CD4-positive, alpha-beta T cell treated with Interleukin-10 for 1 hour (primary cell): ENCODE results near the gene MAP3K3.

ENCODE experiments used
- DNase-seq: peaks from one replicate; pipeline ENCODE4 v3.0.0-alpha.2; 2020

MAP3K3 gene

DNA sequence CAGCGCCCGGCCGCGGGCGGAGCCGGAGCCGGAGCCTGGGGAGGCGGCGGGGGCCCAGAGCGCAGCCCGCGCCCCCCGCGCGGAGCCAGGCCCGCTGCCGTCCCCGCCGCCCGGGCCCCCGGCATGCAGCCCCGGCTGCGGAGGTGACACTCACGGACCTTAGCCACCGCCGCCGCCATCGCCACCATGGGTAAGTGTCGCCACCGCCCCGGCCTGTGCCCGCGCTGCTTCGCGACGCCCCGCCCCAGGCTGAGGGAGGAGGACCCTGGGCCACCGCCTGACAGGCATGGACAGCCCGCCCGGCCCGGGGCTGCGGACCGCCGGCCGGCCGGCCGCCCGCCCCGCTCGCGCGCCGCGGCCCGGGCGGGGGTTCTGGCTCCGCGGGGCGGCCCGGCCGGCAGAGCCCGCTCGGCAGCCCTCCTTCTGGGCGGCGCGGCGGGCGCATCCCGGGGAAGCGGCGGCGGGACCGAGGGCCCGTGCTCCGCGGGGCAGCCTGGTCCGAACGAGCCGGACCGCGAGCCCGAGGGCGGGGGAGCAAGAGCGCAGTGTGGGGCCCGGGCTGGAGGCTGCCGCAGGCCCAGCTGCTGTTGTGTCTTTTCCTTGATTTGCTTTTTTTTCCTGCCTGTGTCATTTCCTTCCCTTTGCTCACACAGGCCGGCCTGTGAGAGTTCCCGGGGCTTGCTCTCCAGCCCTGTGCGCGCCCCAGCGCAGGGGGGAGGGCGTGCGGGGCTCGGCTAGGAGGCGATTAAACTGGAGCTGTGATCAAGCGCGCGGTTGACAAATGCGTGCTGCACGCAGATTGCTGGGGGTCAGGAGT lies 565 bp downstream of the MAP3K3 start:
- peak; percentile 53 for DNase-seq

DNA sequence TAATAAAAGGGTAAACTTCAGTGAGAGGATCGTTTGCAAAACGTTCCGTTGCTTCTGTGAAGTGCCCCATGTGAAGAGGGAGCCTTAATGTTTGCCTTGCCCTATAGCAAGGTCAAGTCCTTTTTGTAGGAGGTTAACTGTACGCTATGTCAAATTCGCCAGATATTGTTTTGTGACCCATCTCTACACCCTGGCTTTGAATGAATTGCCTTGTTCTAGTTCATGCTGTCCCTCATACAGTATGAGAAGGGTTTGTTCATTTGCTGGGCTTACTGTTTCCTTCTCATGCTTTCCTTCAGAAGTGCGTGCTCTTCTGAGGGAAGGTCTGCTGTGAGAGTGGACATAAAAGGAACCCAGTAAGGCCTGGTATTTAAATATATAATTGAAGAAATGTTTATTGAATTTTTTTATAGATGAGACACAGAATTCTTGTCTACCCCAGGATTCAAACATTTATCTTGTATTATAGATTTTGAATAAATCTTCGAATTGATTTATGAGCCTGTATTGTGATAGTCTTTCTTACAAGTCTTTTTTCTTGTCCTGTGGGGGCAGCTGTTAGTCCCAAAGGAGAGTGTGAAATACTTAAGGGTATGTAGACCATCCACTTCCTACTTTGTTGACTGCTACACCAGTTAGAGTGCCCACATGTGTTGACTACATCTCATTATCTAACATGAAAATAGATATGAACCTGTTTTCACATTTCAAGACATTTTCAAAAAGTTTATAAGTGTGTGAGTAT lies 1.7 kb downstream of the MAP3K3 start:
- DNase-seq: no peak

DNA sequence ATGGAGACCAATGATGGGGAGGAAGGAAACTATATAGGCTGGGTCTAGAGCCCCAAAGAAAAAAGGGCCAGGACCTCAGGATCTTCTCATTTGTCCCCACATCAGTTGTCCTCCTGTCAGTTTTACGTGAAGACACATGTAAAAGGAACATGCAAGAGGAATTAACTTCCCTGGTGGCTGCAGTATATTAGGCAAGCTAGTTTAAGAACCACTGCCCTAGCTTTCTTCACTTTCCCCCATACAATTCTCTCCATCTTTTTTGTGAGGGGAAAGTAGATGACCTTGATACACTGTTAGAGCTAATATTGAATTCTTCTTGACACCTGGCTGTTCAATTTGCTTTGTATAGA lies 2.3 kb downstream of the MAP3K3 start:
- DNase-seq: no peak

DNA sequence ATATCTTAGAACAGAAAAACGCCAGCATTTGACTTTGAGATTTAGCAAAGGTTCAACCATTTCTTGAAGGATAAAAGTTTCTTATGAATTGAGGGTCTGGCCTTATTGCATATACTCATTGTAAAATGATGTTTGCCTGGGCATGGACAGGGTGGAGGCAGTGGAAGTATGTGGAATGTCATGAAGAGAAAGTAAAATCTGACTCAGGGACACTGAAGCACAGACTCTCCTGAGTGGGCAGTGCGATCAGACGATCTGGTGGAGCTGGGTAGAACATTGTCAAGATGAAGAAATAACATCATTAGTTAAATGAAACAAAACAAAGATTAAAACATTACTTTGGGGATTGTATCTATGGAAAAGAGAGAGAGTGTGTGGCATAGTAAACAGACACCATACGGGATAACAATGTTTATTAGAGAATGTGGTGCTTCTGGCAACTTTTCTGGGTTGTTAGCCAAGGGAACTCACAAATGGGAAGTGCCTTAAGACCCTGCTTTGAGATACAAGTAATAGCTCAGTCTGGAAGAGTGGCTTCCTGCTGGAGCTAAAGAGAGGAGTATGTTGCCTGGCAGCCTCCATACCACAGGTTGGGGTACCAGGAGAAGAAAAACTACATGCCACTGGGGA lies 4.4 kb downstream of the MAP3K3 start:
- DNase-seq: no peak

DNA sequence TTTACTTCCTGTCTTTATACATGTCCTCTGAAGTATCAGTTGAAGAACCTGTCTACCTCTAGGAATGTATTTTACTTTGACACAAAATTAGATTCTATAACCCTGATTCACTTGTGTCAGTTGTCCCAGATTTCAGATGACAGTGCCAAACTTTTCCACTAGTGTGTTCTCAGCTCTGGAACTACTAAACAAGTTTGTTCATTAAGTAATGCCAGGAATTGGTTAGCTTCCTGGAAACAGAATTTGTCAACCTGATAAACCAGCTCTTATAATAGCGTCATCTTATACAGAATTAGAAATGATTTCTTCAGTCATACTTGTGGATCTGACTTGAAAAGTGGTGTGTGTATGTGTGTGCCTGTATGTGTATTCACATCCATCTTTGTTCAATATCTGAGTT lies 7.4 kb downstream of the MAP3K3 start:
- no peak for DNase-seq

DNA sequence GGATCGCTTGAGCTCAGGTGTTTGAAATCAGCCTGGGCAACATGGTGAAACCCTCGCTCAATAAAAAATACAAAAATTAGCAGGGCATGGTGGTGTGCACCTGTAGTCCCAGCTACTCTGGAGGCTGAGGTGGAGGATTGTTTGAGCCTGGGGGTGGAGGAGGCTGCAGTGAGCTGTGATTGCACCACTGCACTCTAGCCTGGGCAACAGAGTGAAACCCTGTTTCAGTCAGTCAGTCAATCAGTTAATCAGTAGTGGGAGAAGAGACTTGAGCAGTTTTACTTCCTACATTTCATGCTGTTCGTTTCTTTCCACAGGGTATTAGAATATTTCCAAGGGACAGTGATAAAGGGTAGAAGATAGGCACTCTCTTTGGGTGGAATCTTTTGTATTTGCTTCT lies 8.8 kb downstream of the MAP3K3 start:
- no peak for DNase-seq

DNA sequence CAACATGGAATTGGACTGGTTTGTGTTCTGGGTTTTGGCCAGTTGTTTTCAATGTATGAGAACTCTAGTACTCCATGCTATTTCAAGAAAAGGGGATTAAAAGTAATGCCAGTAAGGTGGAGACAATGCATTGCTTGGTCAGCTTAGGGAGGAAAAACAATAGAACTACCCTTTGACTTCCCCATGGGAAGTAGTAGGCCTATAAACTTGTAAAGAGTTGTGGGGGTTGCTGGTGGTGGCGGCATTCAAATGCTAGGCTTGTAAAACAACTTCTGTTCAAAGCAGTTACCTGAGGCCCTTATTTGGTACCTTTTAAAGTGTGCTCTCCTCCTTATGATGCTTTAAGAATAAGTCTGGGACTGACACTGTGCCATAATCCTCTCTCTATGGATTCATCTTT lies 9.4 kb downstream of the MAP3K3 start:
- no peak for DNase-seq

DNA sequence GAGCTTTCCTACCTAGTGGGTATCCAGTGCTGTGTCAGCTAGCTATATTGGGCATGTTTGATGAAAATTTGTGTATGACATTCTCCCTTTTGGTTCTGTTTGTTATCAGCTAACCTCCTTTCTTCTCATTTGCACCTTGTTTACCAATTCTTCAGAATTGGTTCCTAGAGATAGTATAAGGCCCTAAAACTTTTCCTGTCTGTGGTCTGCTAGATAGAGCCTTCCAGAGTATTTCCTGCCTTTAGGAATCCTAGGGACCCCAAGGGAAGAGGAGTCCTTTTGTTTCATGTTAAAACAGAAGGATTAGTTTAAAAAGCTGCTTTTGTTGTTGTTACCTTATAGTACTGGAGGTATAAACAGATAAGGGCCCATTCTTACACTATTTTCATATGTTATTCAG lies 11.5 kb downstream of the MAP3K3 start:
- no peak for DNase-seq

DNA sequence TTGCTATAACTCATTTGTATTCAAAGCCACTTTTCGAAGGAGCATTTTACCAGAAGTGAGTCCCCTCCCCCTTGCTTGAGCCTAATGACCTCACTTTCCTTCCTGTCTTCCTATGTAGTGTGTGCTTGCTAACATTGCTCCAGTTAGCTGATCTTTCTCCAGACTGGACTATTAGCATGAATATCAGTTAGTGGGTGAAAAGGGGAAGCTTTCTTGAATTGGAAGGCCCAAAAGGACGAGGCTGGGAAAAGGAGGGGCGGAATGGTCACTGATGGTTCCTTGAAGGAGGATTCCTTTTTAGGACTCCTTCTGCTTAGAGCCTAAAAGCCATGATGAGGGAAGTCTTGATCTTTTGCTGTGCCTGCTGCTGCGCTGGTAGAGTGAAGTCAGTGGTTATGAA lies 11.9 kb downstream of the MAP3K3 start:
- DNase-seq: no peak

DNA sequence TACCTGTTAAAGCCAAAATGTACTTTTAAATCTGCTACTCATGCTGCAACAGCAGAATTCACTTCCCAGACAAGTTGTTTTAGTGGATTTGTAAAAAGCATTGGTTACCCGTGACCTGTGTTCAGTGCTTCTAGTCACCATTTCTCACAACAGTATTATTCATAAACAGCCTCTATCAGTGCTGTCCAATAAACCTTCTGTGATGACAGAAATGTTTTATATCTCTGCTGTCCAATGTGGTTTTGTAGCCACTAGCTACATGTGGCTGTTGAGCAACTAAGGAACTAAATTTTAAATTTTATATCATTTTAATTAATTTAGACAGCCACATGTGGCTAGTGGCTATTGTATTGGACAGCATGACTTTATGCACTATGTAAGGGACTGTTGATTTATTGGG lies 12.6 kb downstream of the MAP3K3 start:
- no peak for DNase-seq

DNA sequence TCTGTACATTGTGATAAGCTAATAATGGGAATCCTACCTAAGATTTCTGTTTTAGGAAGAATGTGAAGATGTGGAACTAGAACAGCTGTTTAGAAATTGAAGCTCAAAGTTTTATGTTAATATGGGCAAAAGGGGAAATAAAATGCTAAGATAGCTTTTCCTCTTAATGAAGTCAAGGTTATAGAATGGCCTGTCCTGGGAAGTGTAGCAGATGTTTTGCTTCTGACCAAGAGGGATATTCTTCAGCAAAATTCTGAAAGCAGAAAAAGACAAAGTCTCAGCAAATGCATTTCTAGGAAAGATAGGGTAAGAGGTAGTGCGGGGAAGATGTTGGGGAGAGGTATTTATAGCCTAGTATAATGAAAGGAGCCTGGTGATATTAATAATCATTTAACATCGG lies 13.1 kb downstream of the MAP3K3 start:
- DNase-seq: no peak

DNA sequence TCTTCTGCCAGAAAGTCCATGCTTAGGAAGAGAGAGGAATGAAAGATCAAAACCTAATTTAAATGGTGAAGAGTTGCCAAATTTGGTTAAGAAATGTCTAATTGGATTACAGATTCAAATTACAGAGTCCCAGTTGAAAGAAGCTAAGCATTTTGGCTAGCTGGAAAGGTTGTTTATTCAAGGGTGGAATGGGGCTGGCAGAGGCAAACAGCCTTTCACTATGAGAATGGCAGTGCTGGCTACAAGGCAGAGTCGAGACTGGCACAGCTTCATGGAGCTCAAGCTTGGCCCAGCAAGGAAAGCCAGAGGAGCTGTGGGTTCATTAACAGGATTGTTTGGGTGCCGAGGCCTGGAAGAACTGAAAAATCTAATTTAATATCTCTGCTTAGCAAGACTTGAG lies 13.6 kb downstream of the MAP3K3 start:
- no peak for DNase-seq

DNA sequence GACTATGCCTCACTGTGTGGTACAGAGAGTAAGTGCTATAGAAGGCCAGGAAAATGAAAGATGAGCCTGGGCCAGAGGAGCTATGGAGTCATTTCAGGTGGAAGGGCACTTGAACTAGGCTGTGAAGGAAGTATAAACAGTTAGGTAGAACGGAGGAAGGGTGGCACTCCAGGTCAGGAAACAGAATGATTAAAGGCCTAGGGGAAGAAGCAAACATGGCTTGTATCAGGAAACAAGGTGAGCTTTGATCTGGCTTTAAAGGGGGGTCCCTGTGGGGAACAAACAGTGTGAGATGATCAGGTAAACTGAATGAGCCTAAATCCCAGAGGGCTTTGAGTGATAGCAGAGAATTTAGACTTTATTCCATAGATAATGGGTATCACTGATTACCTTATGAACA lies 16.9 kb downstream of the MAP3K3 start:
- no peak for DNase-seq

DNA sequence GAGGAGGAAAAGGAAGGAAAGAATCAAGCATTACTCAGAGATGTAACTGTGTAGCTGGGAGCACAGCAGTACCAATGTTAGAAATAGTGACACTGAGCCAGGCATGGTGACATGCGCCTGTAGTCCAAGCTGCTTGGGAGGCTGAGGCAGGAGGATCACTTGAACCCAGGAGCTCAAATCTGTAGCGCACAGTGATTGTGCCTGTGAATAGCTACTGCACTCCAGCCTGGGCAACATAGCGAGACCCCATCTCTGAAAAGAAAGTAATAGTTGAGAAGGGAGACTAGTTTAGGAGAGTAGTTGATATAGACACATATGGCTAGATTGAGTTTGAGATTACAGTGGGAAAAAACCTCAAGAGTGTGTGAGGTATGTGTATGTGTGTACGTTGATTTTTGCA lies 17.8 kb downstream of the MAP3K3 start:
- no peak for DNase-seq

DNA sequence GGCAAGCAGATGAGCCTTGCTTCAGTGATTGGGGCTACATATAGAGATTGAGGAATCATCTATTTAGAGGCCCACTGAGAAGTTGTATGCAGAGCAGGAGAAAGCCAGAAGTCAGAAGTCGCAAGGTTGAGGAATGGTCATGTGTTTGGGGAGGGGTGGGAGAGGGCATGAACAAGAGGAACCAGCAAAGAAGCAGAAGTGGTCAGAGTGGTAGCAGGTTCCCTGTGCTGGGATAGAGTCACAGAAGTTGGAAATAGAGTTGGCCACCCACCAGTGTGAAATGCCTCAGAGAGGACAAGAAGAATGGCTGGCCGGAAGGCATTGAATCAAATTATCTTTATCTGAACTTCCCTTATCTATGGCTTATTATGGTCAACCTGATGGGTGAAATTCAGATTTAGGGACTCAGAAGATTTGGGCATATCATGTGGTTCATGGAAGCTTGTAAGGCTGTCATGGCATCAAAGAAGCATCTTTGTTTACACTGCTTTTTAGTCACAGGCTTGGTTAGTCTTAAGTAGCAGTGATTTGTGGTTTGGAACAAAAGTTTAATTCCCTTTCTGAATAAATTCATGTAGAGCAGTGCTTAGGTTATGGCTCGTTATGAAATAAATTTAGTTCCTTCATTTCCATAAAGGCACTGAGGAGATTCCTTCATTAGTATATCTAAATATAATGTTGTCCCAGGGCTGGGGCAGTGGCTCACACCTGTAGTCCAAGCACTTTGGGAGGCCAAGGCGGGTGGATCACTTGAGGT lies 19.7 kb downstream of the MAP3K3 start:
- peak; percentile 11 for DNase-seq

DNA sequence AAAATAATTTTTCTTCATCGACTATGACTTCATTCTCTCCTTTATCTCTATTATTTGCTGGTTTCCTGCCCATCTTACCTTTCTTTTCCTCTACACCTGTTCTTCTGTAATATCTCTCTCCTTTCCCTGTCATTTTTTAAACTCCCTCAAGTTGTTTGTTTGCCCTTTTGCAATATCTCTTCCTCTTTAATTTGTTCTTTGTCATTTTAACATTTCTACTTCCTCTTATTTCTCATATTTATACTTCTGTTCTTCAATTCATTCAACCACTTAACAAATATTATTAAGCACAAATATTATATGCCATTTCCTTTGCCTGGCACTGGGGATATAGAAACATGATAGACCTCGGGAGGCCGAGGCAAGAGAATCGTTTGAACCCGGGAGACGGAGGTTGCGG lies 22.6 kb downstream of the MAP3K3 start:
- no peak for DNase-seq

DNA sequence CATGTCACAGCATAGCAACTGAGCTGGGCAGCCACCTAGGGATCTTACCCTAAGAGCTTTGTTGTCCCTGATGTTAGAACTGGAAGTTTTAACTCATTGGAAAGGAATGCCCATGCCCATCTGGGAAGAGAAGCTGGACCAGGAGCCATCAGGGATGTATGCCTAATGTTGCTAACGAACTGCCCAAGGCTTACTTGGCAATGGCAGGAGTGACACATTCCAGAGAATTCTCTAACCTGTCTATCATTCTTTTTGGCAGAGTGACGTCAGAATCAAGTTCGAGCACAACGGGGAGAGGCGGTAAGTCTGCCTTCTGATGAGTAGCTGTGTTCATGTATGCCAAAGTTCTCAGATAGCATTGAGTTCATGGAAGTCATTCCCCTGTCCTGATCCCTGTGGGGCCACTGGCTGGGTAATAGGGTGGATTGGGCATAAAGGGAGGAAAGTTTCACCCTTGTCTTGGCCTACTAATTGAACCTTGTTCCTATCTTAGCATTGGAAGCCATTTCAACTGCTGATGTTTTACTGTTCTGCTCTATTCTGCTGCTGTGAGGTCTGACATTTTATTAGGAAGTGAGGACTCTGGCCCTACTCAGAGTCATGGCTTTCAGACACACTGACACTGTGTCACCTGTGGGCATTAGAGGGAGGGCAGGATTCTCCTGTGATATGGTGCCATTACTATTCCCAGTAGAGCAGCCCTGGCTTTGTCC lies 23.7 kb downstream of the MAP3K3 start:
- DNase-seq: no peak

DNA sequence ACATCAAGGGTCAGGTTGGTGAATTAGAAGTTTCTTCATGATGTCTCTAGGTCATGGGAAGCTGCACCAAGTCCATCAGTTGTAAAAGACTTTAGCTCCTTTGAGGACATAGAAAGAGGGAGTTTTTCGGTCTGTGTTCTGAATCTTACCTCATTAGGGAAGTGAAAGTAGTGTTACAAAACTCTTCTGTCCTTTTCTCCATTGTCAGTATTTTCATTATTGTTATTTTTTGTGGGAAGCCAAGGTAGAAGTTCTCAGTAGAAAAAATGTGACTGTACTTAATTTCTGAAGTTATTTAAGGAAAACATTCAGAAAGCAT lies 24.2 kb downstream of the MAP3K3 start:
- no peak for DNase-seq

DNA sequence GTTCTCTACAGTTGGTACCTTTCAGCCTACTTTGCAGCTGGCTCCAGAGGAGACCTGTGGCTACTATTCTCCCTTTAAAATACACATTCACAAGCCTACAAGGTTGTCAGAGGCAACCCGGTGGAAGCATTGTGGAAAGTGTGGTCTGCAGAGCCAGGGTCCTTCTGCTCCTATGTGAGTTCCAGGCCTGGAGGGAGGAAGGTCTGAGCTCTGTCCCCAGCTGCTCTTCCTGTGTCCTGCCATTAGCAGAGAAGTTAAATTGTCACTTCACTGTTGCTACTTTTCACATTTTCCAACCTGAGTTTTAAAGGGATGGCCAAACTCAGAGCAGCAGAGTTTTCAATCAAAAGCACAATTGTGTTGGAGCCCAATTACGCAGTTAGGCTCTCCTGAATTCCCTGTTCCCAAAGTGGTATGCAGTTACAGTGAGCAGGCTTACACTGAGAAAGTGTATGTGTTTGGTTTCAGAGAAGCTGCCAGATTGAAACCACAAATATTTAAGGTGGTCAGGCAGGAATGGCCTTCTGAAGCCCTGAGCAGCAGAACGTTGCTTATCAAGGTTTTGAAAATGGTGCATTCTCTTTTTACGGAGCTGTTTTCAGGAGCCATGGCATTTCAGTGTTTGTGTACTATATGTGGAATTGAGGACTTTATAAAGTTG lies 25.0 kb downstream of the MAP3K3 start:
- no peak for DNase-seq

DNA sequence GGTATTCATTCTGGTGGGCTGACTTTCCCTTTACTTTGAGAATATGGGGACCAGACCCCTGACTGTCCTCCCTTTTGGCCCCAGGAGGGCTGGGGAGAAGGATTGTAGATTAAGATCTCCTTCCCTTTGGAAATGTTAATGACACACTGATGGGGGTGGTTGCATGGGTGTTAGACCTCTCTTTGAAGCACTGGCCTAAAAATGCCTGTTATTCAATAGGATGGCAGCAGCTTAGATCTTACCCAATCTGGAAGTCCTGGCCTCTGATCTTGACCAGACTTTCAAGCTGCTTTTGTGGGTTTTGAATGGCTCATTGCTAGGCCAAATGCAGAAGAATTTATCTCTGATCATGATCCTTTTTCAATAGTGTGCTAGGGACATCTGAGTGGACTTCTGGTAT lies 25.7 kb downstream of the MAP3K3 start:
- DNase-seq: no peak

DNA sequence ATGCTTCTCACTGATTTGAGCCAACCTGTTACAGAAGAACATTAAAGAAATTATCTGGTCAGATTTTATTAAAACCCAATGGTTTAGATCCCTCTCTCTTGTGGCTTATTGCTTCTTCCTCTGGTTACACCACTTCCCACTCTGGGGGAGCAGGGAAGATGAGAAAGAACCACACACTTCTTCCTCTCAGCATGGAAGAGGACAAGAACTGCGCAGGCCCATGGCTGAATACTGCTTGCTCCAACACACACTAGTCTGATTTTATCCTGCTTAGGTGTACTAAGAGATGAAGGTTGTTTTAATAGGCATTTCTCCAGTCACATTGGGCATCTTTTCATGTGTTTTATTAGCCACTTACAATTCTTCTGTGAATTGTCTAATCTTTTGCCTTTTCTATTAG lies 27.6 kb downstream of the MAP3K3 start:
- no peak for DNase-seq

DNA sequence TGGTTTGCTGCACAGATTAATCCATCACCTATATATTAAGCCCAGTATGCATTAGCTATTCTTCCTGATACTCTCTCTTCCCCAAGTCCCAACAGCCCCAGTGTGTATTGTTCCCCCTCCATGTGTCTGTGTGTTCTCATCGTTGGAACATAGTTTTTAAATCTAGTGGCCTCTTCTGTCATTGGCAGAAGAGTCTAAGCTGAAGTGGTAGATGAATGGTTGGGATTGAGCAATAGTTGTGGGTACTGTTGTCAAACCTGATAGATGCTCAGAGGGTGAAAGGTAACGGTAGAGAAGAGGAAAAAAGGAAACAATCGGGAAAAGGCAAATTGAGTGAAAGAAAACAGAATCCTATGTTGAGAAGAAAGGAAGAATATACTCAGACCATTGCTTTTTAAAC lies 29.9 kb downstream of the MAP3K3 start:
- DNase-seq: no peak
